ENCODE results near the gene ASCC3. TPM values are rescaled to one million over a fixed set of nuclear protein-coding genes. Genes with fewer than 3 reads are reported as not detected.

ASCC3 gene
- total and polyA plus RNA-seq, 2 donors (not counting 3 experiments of a cell fraction or from before 2014, with no cell fraction given): 15.7 to 57.2 TPM

DNA sequence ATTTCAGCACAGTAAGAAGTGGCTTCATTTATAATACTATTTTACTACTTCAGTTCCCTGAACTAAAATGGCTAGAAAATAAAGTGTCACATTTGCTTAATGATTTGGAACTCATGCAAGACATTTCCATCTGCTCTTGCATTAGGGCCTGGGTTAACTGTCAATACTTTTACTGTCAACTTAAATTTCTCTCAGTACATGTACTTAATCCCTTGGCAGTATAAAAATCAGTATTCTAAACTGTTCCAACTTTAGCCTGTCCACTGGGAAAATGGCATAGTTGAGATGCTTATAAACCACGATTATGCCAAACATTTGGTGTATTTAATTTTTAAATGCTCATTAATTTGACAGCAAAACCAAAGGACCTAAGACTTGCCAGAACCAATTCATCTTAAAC is 154.5 kb downstream of the ASCC3 start:
- DNase-seq (ENCODE audit: low read depth, low spot score): no peak

More for the DNA sequence above, 154.5 kb downstream of the ASCC3 start:
- no peak overlapping the region for H3K27ac ChIP-seq (ENCODE audit: insufficient read depth, low read depth, low read length)
- FAIRE-seq: no peak
- no peak overlapping the region for H3K9ac ChIP-seq (replicated peaks; ENCODE audit: extremely low read depth, insufficient read depth, low read length)
- H2AFZ ChIP-seq (ENCODE audit: low read depth, low read length): no peak overlapping the region
- H3K36me3 ChIP-seq (ENCODE audit: control insufficient read depth in 2 of 2, extremely low read depth in 1 of 2, insufficient read depth in 2 of 2, low read length in 2 of 2): no peaks in the 10 kb centered on the region
- H3K9me1 ChIP-seq (replicated peaks; ENCODE audit: control insufficient read depth, extremely low read depth, insufficient read depth, low read length): peaks cover 3% of the 10 kb centered on the region
- no peak overlapping the region for H3K4me2 ChIP-seq (ENCODE audit: insufficient read depth, low read length)
- TF ChIP-seq POLR2AphosphoS5 (IDR thresholded peaks at IDR 0.05; ENCODE audit: insufficient read depth, low read depth, low read length) (no peak), GATA2 (IDR thresholded peaks at IDR 0.05; ENCODE audit: insufficient read depth, insufficient read length, low read depth, low read length) (no peak), MYC (IDR thresholded peaks at IDR 0.05; ENCODE audit: low read depth, low read length) (no peak), POLR2A (IDR thresholded peaks at IDR 0.05; ENCODE audit: low read depth, low read length) (no peak), FOS (IDR thresholded peaks at IDR 0.05; ENCODE audit: borderline replicate concordance, insufficient read depth, low read length) (no peak), EZH2 (IDR thresholded peaks at IDR 0.05; ENCODE audit: borderline replicate concordance, low read depth, low read length, severe bottlenecking) (no peak), JUN (IDR thresholded peaks at IDR 0.05; ENCODE audit: borderline replicate concordance, insufficient read depth, insufficient read length, low read depth) (no peak)
- TF ChIP-seq, protein P1, sequence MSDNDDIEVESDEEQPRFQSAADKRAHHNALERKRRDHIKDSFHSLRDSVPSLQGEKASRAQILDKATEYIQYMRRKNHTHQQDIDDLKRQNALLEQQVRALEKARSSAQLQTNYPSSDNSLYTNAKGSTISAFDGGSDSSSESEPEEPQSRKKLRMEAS (IDR thresholded peaks at IDR 0.05; ENCODE audit: insufficient read depth, insufficient read length): no peak
- TF ChIP-seq, protein P2, sequence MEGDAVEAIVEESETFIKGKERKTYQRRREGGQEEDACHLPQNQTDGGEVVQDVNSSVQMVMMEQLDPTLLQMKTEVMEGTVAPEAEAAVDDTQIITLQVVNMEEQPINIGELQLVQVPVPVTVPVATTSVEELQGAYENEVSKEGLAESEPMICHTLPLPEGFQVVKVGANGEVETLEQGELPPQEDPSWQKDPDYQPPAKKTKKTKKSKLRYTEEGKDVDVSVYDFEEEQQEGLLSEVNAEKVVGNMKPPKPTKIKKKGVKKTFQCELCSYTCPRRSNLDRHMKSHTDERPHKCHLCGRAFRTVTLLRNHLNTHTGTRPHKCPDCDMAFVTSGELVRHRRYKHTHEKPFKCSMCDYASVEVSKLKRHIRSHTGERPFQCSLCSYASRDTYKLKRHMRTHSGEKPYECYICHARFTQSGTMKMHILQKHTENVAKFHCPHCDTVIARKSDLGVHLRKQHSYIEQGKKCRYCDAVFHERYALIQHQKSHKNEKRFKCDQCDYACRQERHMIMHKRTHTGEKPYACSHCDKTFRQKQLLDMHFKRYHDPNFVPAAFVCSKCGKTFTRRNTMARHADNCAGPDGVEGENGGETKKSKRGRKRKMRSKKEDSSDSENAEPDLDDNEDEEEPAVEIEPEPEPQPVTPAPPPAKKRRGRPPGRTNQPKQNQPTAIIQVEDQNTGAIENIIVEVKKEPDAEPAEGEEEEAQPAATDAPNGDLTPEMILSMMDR (IDR thresholded peaks at IDR 0.05; ENCODE audit: extremely low read depth in 1 of 2, insufficient read depth in 1 of 2, low read depth in 1 of 2, low read length in 2 of 2): no peak
- POLR2A ChIA-PET: no interaction called here
- no peaks in the 10 kb centered on the region for H3K79me2 ChIP-seq (ENCODE audit: control insufficient read depth, insufficient read depth, low read length)
- H4K20me1 ChIP-seq (replicated peaks; ENCODE audit: control insufficient read depth, extremely low read depth, insufficient read depth, low read length): no peaks in the 10 kb centered on the region
- BruUV-seq (replicated peaks): no TSS peak
- H3K4me1 ChIP-seq (ENCODE audit: control insufficient read depth, extremely low read depth, insufficient read depth, low read length): no peaks in the 10 kb centered on the region
- no peaks in the 10 kb centered on the region for H3K9me3 ChIP-seq (replicated peaks; ENCODE audit: control insufficient read depth, insufficient read depth, low read length)
- H3K4me3 ChIP-seq (replicated peaks in 1 of 3; ENCODE audit: insufficient read depth in 1 of 3, low read depth in 1 of 3, low read length in 3 of 3): no peak overlapping the region
- dilution Hi-C loops (cut with MboI; ENCODE audit: extremely low pct_ligation_motif_present, low sequenced_read_pairs) (no loop called here), intact Hi-C loops (cut with micrococcal nuclease) (no loop called here)
- no peaks in the 10 kb centered on the region for H3K27me3 ChIP-seq (ENCODE audit: control insufficient read depth in 2 of 2, insufficient read depth in 2 of 2, low read length in 2 of 2)
- CTCF ChIA-PET: no interaction called here
